ENCODE measurements around the gene SDF2L1. TPM values are rescaled to one million over a fixed set of nuclear protein-coding genes. Genes with fewer than 3 reads are reported as not detected.

Gene SDF2L1
- total and polyA plus RNA-seq, 2 donors (not counting 3 experiments of a cell fraction or from before 2014, with no cell fraction given), result 66.7 to 79.5 TPM

- no peak for DNase-seq (ENCODE audit: low read depth, low spot score)
- H3K79me2 ChIP-seq (ENCODE audit: control insufficient read depth, insufficient read depth, low read length), result no peaks in the 10 kb centered on the region
- intact Hi-C loops (cut with micrococcal nuclease), result no loop called here
- no peak overlapping the region for H2AFZ ChIP-seq (ENCODE audit: low read depth, low read length)
- peaks cover 0 to 39% of the 10 kb centered on the region in 2 experiments for H3K36me3 ChIP-seq (ENCODE audit: control insufficient read depth in 2 of 2, extremely low read depth in 1 of 2, insufficient read depth in 2 of 2, low read length in 2 of 2)
- BruUV-seq (replicated peaks), result no TSS peak
- H3K4me3 ChIP-seq (replicated peaks in 1 of 3; ENCODE audit: insufficient read depth in 1 of 3, low read depth in 1 of 3, low read length in 3 of 3), result no peak overlapping the region
- CTCF ChIA-PET, result no interaction called here
- no peaks in the 10 kb centered on the region for H4K20me1 ChIP-seq (replicated peaks; ENCODE audit: control insufficient read depth, extremely low read depth, insufficient read depth, low read length)
- FAIRE-seq, result no peak
- no peaks in the 10 kb centered on the region for H3K4me1 ChIP-seq (ENCODE audit: control insufficient read depth, extremely low read depth, insufficient read depth, low read length)
- H3K4me2 ChIP-seq (ENCODE audit: insufficient read depth, low read length), result no peak overlapping the region
- no peaks in the 10 kb centered on the region for H3K9me1 ChIP-seq (replicated peaks; ENCODE audit: control insufficient read depth, extremely low read depth, insufficient read depth, low read length)
- H3K9ac ChIP-seq (replicated peaks; ENCODE audit: extremely low read depth, insufficient read depth, low read length), result no peak overlapping the region
- no peak overlapping the region for H3K27ac ChIP-seq (ENCODE audit: insufficient read depth, low read depth, low read length)
- H3K27me3 ChIP-seq (ENCODE audit: control insufficient read depth in 2 of 2, insufficient read depth in 2 of 2, low read length in 2 of 2), result no peaks in the 10 kb centered on the region
- POLR2A ChIA-PET, result no interaction called here
- dilution Hi-C loops (cut with MboI; ENCODE audit: extremely low pct_ligation_motif_present, low sequenced_read_pairs), result no loop called here
- TF ChIP-seq POLR2AphosphoS5 (IDR thresholded peaks at IDR 0.05; ENCODE audit: insufficient read depth, low read depth, low read length) (no peak), GATA2 (IDR thresholded peaks at IDR 0.05; ENCODE audit: insufficient read depth, insufficient read length, low read depth, low read length) (no peak), FOS (IDR thresholded peaks at IDR 0.05; ENCODE audit: borderline replicate concordance, insufficient read depth, low read length) (no peak), CTCF (IDR thresholded peaks at IDR 0.05; ENCODE audit: extremely low read depth in 1 of 2, insufficient read depth in 1 of 2, low read depth in 1 of 2, low read length in 2 of 2) (no peak), EZH2 (IDR thresholded peaks at IDR 0.05; ENCODE audit: borderline replicate concordance, low read depth, low read length, severe bottlenecking) (no peak), JUN (IDR thresholded peaks at IDR 0.05; ENCODE audit: borderline replicate concordance, insufficient read depth, insufficient read length, low read depth) (no peak), MAX (IDR thresholded peaks at IDR 0.05; ENCODE audit: insufficient read depth, insufficient read length) (no peak), MYC (IDR thresholded peaks at IDR 0.05; ENCODE audit: low read depth, low read length) (no peak), POLR2A (IDR thresholded peaks at IDR 0.05; ENCODE audit: low read depth, low read length) (no peak)
- no peaks in the 10 kb centered on the region for H3K9me3 ChIP-seq (replicated peaks; ENCODE audit: control insufficient read depth, insufficient read depth, low read length)
These were observed 41.3 kb downstream of the SDF2L1 start for GRCh38 chr22:21683401-21683811.
